Suprapubic skin (tissue), 4 donors: ENCODE measurements around the gene EHMT2. TPM values are rescaled to one million over a fixed set of nuclear protein-coding genes. Genes with fewer than 3 reads are reported as not detected.

Source experiments
- DNase-seq, 2 donors: peaks; one replicate each; pipeline ENCODE4 v3.0.0-alpha.2; 2019; ENCODE audit warnings: low spot score in 2 of 2
- H3K27ac ChIP-seq: fragments of 200-600 bp; sonication (generic); one replicate; pipeline ENCODE4 v1.5.1; 2019
- H3K27me3 ChIP-seq: fragments of 200-600 bp; sonication (generic); one replicate; pipeline ENCODE4 v1.5.1; 2019
- H3K36me3 ChIP-seq: fragments of 200-600 bp; sonication (generic); one replicate; pipeline ENCODE4 v1.5.1; 2019
- H3K4me1 ChIP-seq: fragments of 200-600 bp; sonication (generic); one replicate; pipeline ENCODE4 v1.5.1; 2019
- H3K4me3 ChIP-seq: fragments of 200-600 bp; sonication (generic); one replicate; pipeline ENCODE4 v1.5.1; 2019; ENCODE audit warnings: mild to moderate bottlenecking
- H3K9me3 ChIP-seq: fragments of 200-600 bp; sonication (generic); one replicate; pipeline ENCODE4 v1.5.1; 2019
- CTCF ChIP-seq, 2 donors: fragments of 200-600 bp in 1 of 2; fragments of 450-650 bp in 1 of 2; sonication (generic) in 1 of 2; IDR thresholded peaks; one replicate each; pipeline ENCODE4 v1.5.1; 2016 to 2019; ENCODE audit warnings: antibody characterized with exemption in 2 of 2, mild to moderate bottlenecking in 1 of 2, moderate library complexity in 1 of 2
- EP300 ChIP-seq: sonication (generic); formaldehyde crosslinking; IDR thresholded peaks from one replicate; pipeline ENCODE4 v1.6.1; 2017; ENCODE audit warnings: antibody characterized with exemption
- POLR2A ChIP-seq, 2 donors: fragments of 450-650 bp; IDR thresholded peaks; one replicate each; pipeline ENCODE4 v1.6.1; 2017; ENCODE audit warnings: antibody characterized with exemption in 2 of 2, mild to moderate bottlenecking in 2 of 2, moderate library complexity in 2 of 2
- POLR2AphosphoS5 ChIP-seq, 3 donors: sonication (generic); formaldehyde crosslinking; IDR thresholded peaks; one replicate each; pipeline ENCODE4 v1.6.1; 2017; ENCODE audit warnings: antibody characterized with exemption in 3 of 3
- WGBS: methylation state at CpG from one replicate; pipeline ENCODE4 v1.1.5; 2018; 5-methylcytosine and 5-hydroxymethylcytosine counted together
- total RNA-seq, 4 donors: library from RNA; depleted of rRNA; stranded (reverse); fragments of >200 nt; gene quantifications; one replicate each; pipeline ENCODE4 v1.1.0, GENCODE V29; 2016

Gene EHMT2
- total RNA-seq, 4 donors from 2014 or later = 38.7 to 48.9 (median 42.9) TPM

- Histone ChIP-seq H3K4me1 (peaks cover 70% of the 10 kb centered on the region), H3K9me3 (no peaks in the 10 kb centered on the region), H3K4me3 (peak overlapping the region; percentile 81), H3K27ac (peak overlapping the region; percentile 95), H3K27me3 (no peaks in the 10 kb centered on the region), H3K36me3 (peaks cover 26% of the 10 kb centered on the region)
- under 1% methylated on average over 59 of the region's 59 CpGs for whole genome bisulfite sequencing
- TF ChIP-seq POLR2AphosphoS5 (IDR thresholded peaks at IDR 0.05) (peak in 2 of 3 donors; percentile 65 to 77), POLR2A (IDR thresholded peaks at IDR 0.05) (peak; percentile 34 to 70), EP300 (no peak), CTCF (IDR thresholded peaks at IDR 0.05) (no peak)
- DNase-seq = peak; percentile 90 to 92
These were observed 62.9 kb downstream of the EHMT2 start for GRCh38 chr6:31834367-31835250.

DNA sequence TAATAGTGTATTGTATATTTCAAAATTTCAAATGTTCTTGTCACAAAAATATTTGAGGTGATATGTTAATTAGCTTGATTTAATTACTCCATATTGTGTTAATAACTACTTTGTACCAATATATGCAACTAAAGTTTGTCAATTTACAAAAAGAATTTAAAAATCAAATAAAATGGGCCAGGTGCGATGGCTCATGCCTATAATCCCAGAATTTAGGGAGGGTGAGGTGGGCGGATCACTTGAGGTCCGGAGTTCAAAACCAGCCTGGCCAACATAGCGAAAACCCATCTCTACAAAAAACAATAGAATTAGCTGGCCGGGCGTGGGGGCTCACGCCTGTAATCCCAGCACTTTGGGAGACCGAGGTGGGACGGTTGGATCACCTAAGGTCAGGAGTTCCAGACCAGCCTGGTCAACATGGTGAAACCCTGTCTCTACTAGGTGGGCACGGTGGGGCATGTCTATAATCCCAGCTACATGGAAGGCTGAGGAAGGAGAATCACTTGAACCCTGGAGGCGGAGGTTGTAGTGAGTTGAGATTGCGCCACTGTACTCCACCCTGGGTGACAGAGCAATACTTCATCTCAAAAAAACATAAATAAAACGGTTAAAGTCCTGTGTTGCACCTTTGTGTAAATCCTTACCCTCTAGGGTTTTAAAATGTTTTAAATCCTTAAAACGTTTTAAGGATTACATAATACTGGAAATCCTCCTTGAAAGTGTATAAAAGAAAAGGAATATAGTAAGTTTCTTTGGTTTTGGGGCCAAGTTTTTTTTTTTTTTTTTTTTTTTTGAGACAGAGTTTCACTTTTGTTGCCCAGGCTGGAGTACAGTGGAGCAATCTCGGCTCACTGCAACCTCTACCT lies 65.9 kb downstream of the EHMT2 start:
- peak overlapping the region; percentile 57 for H3K4me3 ChIP-seq
- H3K4me1 ChIP-seq = peaks cover 48% of the 10 kb centered on the region
- H3K27me3 ChIP-seq = no peaks in the 10 kb centered on the region
- no peak for DNase-seq
- 53% methylated on average over 15 of the region's 15 CpGs for WGBS
- no peaks in the 10 kb centered on the region for H3K36me3 ChIP-seq
- no peaks in the 10 kb centered on the region for H3K9me3 ChIP-seq
- no peak overlapping the region for H3K27ac ChIP-seq
- no peak for TF ChIP-seq POLR2AphosphoS5 (IDR thresholded peaks at IDR 0.05)
- no peak for TF ChIP-seq EP300
- TF ChIP-seq CTCF (IDR thresholded peaks at IDR 0.05) = no peak
- TF ChIP-seq POLR2A (IDR thresholded peaks at IDR 0.05) = no peak

- Histone ChIP-seq H3K27me3 (no peaks in the 10 kb centered on the region), H3K9me3 (no peaks in the 10 kb centered on the region), H3K27ac (peak overlapping the region; percentile 68), H3K4me1 (peaks cover 48% of the 10 kb centered on the region), H3K4me3 (peak overlapping the region; percentile 57), H3K36me3 (no peaks in the 10 kb centered on the region)
- no peak for DNase-seq
- TF ChIP-seq CTCF (IDR thresholded peaks at IDR 0.05) (no peak), POLR2AphosphoS5 (IDR thresholded peaks at IDR 0.05) (no peak), POLR2A (IDR thresholded peaks at IDR 0.05) (no peak), EP300 (no peak)
- WGBS = 29% methylated on average over 6 of the region's 6 CpGs
These were observed 66.6 kb downstream of the EHMT2 start for GRCh38 chr6:31830886-31831335.

Other genes starting within 250 kb of the EHMT2 start
- 100 to 1,000 TPM; 239 to 360 (median 309) TPM for gene BAG6, start 245.0 kb downstream of the EHMT2 start, total RNA-seq
- 1 to 10 TPM; 2.8 to 8.3 (median 6.1) TPM for gene APOM, start 241.8 kb downstream of the EHMT2 start, total RNA-seq
- 10 to 100 TPM; 31.6 to 41.0 (median 38.1) TPM for gene C6orf47, start 236.9 kb downstream of the EHMT2 start, total RNA-seq
- gene GPANK1, start 232.7 kb downstream of the EHMT2 start, total RNA-seq = 10 to 100 TPM; 15.0 to 22.6 (median 20.1) TPM
- 100 to 1,000 TPM; 381 to 429 (median 403) TPM for gene CSNK2B, start 231.6 kb downstream of the EHMT2 start, total RNA-seq
- 10 to 100 TPM; 11.4 to 63.7 (median 13.9) TPM for gene LY6G5B, start 227.7 kb downstream of the EHMT2 start, total RNA-seq
- gene LY6G5C, start 216.6 kb downstream of the EHMT2 start, total RNA-seq = 1 to 10 TPM in 1 of 4 donors, under 1 TPM in 1, not detected in 2; 0.73 to 5.1 TPM
- 10 to 100 TPM; 49.4 to 68.2 (median 57.3) TPM for gene ABHD16A, start 194.4 kb downstream of the EHMT2 start, total RNA-seq
- not detected for gene LY6G6F, start 190.8 kb downstream of the EHMT2 start, total RNA-seq
- gene LY6G6D, start 182.3 kb downstream of the EHMT2 start, total RNA-seq = 10 to 100 TPM in 1 of 4 donors, 1 to 10 TPM in 1, not detected in 2; 5.5 to 30.8 TPM
- 100 to 1,000 TPM in 3 of 4 donors, 10 to 100 TPM in 1; 80.0 to 376 (median 338) TPM for gene LY6G6C, start 176.0 kb downstream of the EHMT2 start, total RNA-seq
- 1 to 10 TPM; 1.6 to 4.6 (median 4.5) TPM for gene MPIG6B, start 174.3 kb downstream of the EHMT2 start, total RNA-seq
- gene DDAH2, start 168.4 kb downstream of the EHMT2 start, total RNA-seq = 10 to 100 TPM; 66.8 to 84.2 (median 68.3) TPM
- 100 to 1,000 TPM; 239 to 420 (median 333) TPM for gene CLIC1, start 161.2 kb downstream of the EHMT2 start, total RNA-seq
- 10 to 100 TPM; 12.6 to 60.1 (median 17.2) TPM for gene MSH5, start 157.7 kb downstream of the EHMT2 start, total RNA-seq
- gene SAPCD1, start 135.0 kb downstream of the EHMT2 start, total RNA-seq = 10 to 100 TPM in 3 of 4 donors, 1 to 10 TPM in 1; 9.3 to 42.2 (median 20.3) TPM
- 1 to 10 TPM; 1.3 to 3.3 (median 2.3) TPM for gene VWA7, start 120.4 kb downstream of the EHMT2 start, total RNA-seq
- 10 to 100 TPM; 48.8 to 60.0 (median 59.1) TPM for gene VARS1, start 101.9 kb downstream of the EHMT2 start, total RNA-seq
- 10 to 100 TPM; 21.7 to 39.5 (median 30.2) TPM for gene LSM2, start 90.7 kb downstream of the EHMT2 start, total RNA-seq
- gene HSPA1L, start 82.4 kb downstream of the EHMT2 start, total RNA-seq = 1 to 10 TPM in 3 of 4 donors, under 1 TPM in 1; 0.83 to 3.1 (median 1.8) TPM
- gene HSPA1A, start 82.2 kb downstream of the EHMT2 start, total RNA-seq = 100 to 1,000 TPM; 200 to 464 (median 408) TPM
- gene HSPA1B, start 70.0 kb downstream of the EHMT2 start, total RNA-seq = 100 to 1,000 TPM; 243 to 686 (median 558) TPM
- gene NEU1, start 34.9 kb downstream of the EHMT2 start, total RNA-seq = 10 to 100 TPM; 22.2 to 42.7 (median 39.8) TPM
- gene SLC44A4, start 18.7 kb downstream of the EHMT2 start, total RNA-seq = 1 to 10 TPM; 1.4 to 7.4 (median 4.1) TPM
- 1 to 10 TPM in 3 of 4 donors, under 1 TPM in 1; 0.49 to 2.6 (median 1.5) TPM for gene ZBTB12, start 4.4 kb upstream of the EHMT2 start, total RNA-seq
- gene C2, start 30.0 kb upstream of the EHMT2 start, total RNA-seq = 1 to 10 TPM; 2.6 to 6.4 (median 4.1) TPM
- 1 to 10 TPM; 3.7 to 6.8 (median 5.1) TPM for gene CFB, start 48.4 kb upstream of the EHMT2 start, total RNA-seq
- gene NELFE, start 61.3 kb upstream of the EHMT2 start, total RNA-seq = 10 to 100 TPM; 56.7 to 72.1 (median 65.8) TPM
- gene SKIC2, start 61.5 kb upstream of the EHMT2 start, total RNA-seq = 10 to 100 TPM; 31.3 to 60.4 (median 49.3) TPM
- gene DXO, start 74.4 kb upstream of the EHMT2 start, total RNA-seq = 10 to 100 TPM; 13.1 to 25.3 (median 16.4) TPM
- gene C4A, start 84.4 kb upstream of the EHMT2 start, total RNA-seq = 10 to 100 TPM in 1 of 4 donors, 1 to 10 TPM in 3; 4.0 to 10.2 (median 5.3) TPM
- gene C4B, start 117.1 kb upstream of the EHMT2 start, total RNA-seq = 1 to 10 TPM; 1.3 to 9.4 (median 5.1) TPM
- 1 to 10 TPM in 1 of 4 donors, under 1 TPM in 1, not detected in 2; 0.39 to 2.3 TPM for gene CYP21A2, start 140.7 kb upstream of the EHMT2 start, total RNA-seq
- gene TNXB, start 211.6 kb upstream of the EHMT2 start, total RNA-seq = 10 to 100 TPM; 25.7 to 52.5 (median 40.2) TPM
- gene ATF6B, start 230.5 kb upstream of the EHMT2 start, total RNA-seq = 100 to 1,000 TPM in 1 of 4 donors, 10 to 100 TPM in 3; 55.8 to 161 (median 74.0) TPM
- gene FKBPL, start 232.6 kb upstream of the EHMT2 start, total RNA-seq = 10 to 100 TPM in 1 of 4 donors, 1 to 10 TPM in 3; 3.5 to 10.6 (median 5.6) TPM